B cell (primary cell): Measurements from ENCODE around the gene KIAA0753. TPM values are rescaled to one million over a fixed set of nuclear protein-coding genes. Genes with fewer than 3 reads are reported as not detected.

Experiments used
- ATAC-seq: fragments of 200-7000 bp; cut with Tn5 transposase; one replicate; pipeline ENCODE4 v1.10.0; 2021; ENCODE audit warnings: low read depth, mild to moderate bottlenecking, moderate number of reproducible peaks, moderate library complexity
- CTCF ChIA-PET: fragments of 350-600 bp; sonication (Branson Sonifier 250); formaldehyde crosslinking; loops from one replicate; lab custom pipeline; 2021; ENCODE audit warnings: antibody characterized with exemption, inconsistent platforms; lab: Charles Lee
- POLR2A ChIA-PET: fragments of 350-600 bp; sonication (Branson Sonifier 250); formaldehyde crosslinking; loops from one replicate; lab custom pipeline; 2021; ENCODE audit warnings: antibody characterized with exemption; lab: Charles Lee
- DNase-seq: peaks from one replicate; pipeline ENCODE4 v3.0.0; 2013
- H2AFZ ChIP-seq: 2 replicates; pipeline ENCODE4 v1.6.1; 2012; ENCODE audit warnings: mild to moderate bottlenecking, low read depth, low read length; ENCODE audit not compliant: insufficient read depth, poor library complexity, severe bottlenecking
- H3K27ac ChIP-seq, 2 donors: 1 replicate in 1 of 2; 2 replicates in 1 of 2; pipeline ENCODE4 v1.5.1; 2012 to 2013; ENCODE audit warnings: low read length in 2 of 2, mild to moderate bottlenecking in 2 of 2, moderate library complexity in 1 of 2
- H3K27me3 ChIP-seq, 4 experiments: fragments of 200-600 bp in 1 of 4; sonication (generic) in 1 of 4; replicated peaks in 1 of 4; 1 replicate in 2 of 4; 2 replicates in 2 of 4; pipeline versions ENCODE4 v1.6.1 to v1.7.0; 2013 to 2016; ENCODE audit warnings: low read length in 3 of 4, mild to moderate bottlenecking in 2 of 4, mixed read lengths in 1 of 4, moderate library complexity in 1 of 4; ENCODE audit not compliant: insufficient read depth in 4 of 4, control insufficient read depth in 3 of 4; ENCODE audit errors: control extremely low read depth in 1 of 4
- H3K36me3 ChIP-seq, 2 experiments: replicated peaks in 1 of 2; 1 replicate in 1 of 2; 2 replicates in 1 of 2; pipeline versions ENCODE4 v1.6.1 to v1.7.1; 2013; ENCODE audit warnings: low read length in 1 of 2; ENCODE audit not compliant: insufficient read depth in 2 of 2, control insufficient read depth in 1 of 2; ENCODE audit errors: control extremely low read depth in 1 of 2, extremely low read depth in 1 of 2
- H3K4me1 ChIP-seq, 2 donors: fragments of 200-600 bp in 1 of 2; sonication (generic) in 1 of 2; 1 replicate in 1 of 2; 2 replicates in 1 of 2; pipeline versions ENCODE4 v1.5.1 to v1.6.1; 2013 to 2017; ENCODE audit warnings: low read length in 2 of 2; ENCODE audit not compliant: control insufficient read depth in 2 of 2, insufficient read depth in 2 of 2
- H3K4me2 ChIP-seq: replicated peaks from 2 replicates; pipeline ENCODE3; 2012; ENCODE audit warnings: mild to moderate bottlenecking, low read depth, low read length; ENCODE audit not compliant: poor library complexity, severe bottlenecking
- H3K4me3 ChIP-seq, 5 experiments: fragments of 200-600 bp in 1 of 5; sonication (generic) in 1 of 5; 1 replicate in 3 of 5; 2 replicates in 2 of 5; pipeline versions ENCODE4 v1.5.1 to v1.7.0; 2011 to 2016; ENCODE audit warnings: low read length in 4 of 5, mild to moderate bottlenecking in 4 of 5, low read depth in 2 of 5, control low read depth in 1 of 5, moderate library complexity in 1 of 5; ENCODE audit not compliant: insufficient read depth in 1 of 5; ENCODE audit errors: control extremely low read depth in 1 of 5, extremely low read depth in 1 of 5
- H3K79me2 ChIP-seq: fragments of 200-600 bp; sonication (generic); one replicate; pipeline ENCODE4 v1.6.0; 2016; ENCODE audit warnings: low read length; ENCODE audit not compliant: control insufficient read depth, insufficient read depth
- H3K9ac ChIP-seq: fragments of 200-600 bp; sonication (generic); 2 replicates; pipeline ENCODE4 v1.6.1; 2017; ENCODE audit warnings: mild to moderate bottlenecking, low read length, moderate library complexity
- H3K9me3 ChIP-seq, 3 donors: one replicate each; pipeline versions ENCODE4 v1.6.1 to v1.7.1; 2013; ENCODE audit warnings: low read length in 2 of 3; ENCODE audit not compliant: control insufficient read depth in 2 of 3, insufficient read depth in 1 of 3; ENCODE audit errors: control extremely low read depth in 1 of 3
- H4K20me1 ChIP-seq: 2 replicates; pipeline ENCODE4 v1.6.0; 2012; ENCODE audit warnings: mild to moderate bottlenecking, low read length; ENCODE audit not compliant: insufficient read depth, control insufficient read depth, poor library complexity, severe bottlenecking
- H3K27ac Mint-ChIP-seq: one replicate; pipeline ENCODE4 v1.8.0; 2021; ENCODE audit warnings: mixed read lengths
- H3K27me3 Mint-ChIP-seq: one replicate; pipeline ENCODE4 v1.8.0; 2021; ENCODE audit warnings: mixed read lengths
- H3K4me1 Mint-ChIP-seq: one replicate; pipeline ENCODE4 v1.8.0; 2021; ENCODE audit warnings: mixed read lengths
- H3K4me3 Mint-ChIP-seq: one replicate; pipeline ENCODE4 v1.8.0; 2021; ENCODE audit warnings: mixed read lengths
- H3K9me3 Mint-ChIP-seq: one replicate; pipeline ENCODE4 v1.8.0; 2022; ENCODE audit warnings: mixed read lengths; ENCODE audit not compliant: insufficient read depth
- CTCF ChIP-seq: fragments of 200-600 bp; IDR thresholded peaks from one replicate; pipeline ENCODE4 v1.8.0; 2022; ENCODE audit warnings: antibody characterized with exemption, mild to moderate bottlenecking
- EZH2 ChIP-seq: IDR thresholded peaks from 2 replicates; pipeline ENCODE4 v1.6.1; 2012; ENCODE audit warnings: borderline replicate concordance, low read depth, mild to moderate bottlenecking, moderate library complexity, low read length; ENCODE audit not compliant: insufficient read depth, poor library complexity, severe bottlenecking
- WGBS: methylation state at CpG from one replicate; pipeline ENCODE4 v1.1.5; 2013; ENCODE audit warnings: missing lambda C conversion rate; ENCODE audit not compliant: insufficient coverage; 5-methylcytosine and 5-hydroxymethylcytosine counted together
- intact Hi-C: fragments of 100-400 bp; cut with micrococcal nuclease; formaldehyde crosslinking; loops from one replicate; pipeline ENCODE4 v1.10.0; 2022
- polyA plus RNA-seq: library from polyadenylated mRNA; depleted of rRNA; stranded (reverse); fragments of >200 nt; gene quantifications from 2 replicates; pipeline ENCODE4 v1.2.3, GENCODE V29; 2012
- total RNA-seq, 2 donors: library from RNA; stranded (reverse); fragments of 120-200 nt in 1 of 2; gene quantifications; 1 replicate in 1 of 2; 2 replicates in 1 of 2; pipeline versions ENCODE4 v1.2.3 to v1.2.4, GENCODE V29; 2013 to 2022

Gene KIAA0753
- total and polyA plus RNA-seq, 2 donors (not counting 1 experiment from before 2014, with no cell fraction given), result 6.3 to 29.1 TPM

GRCh38 chr17:6643451-6644125 is 3.1 kb upstream of the KIAA0753 start:
- Histone ChIP-seq H3K9me3 (no peaks in the 10 kb centered on the region), H3K36me3 (peaks cover 1 to 47% of the 10 kb centered on the region in 2 experiments), H3K27ac (peak overlapping the region in 1 of 2 donors; percentile 12), H2AFZ (no peak overlapping the region), H3K4me1 (peaks cover 22 to 23% of the 10 kb centered on the region in 2 donors), H3K4me2 (no peak overlapping the region), H3K79me2 (peaks cover 68% of the 10 kb centered on the region), H3K27me3 (no peaks in the 10 kb centered on the region), H4K20me1 (peaks cover 18% of the 10 kb centered on the region), H3K4me3 (no peak overlapping the region), H3K9ac (no peak overlapping the region)
- Mint-ChIP-seq H3K9me3 (no peaks in the 10 kb centered on the region), H3K27ac (no peak overlapping the region), H3K27me3 (no peaks in the 10 kb centered on the region), H3K4me1 (peaks cover 49% of the 10 kb centered on the region), H3K4me3 (no peak overlapping the region)
- ATAC-seq, result no peak
- TF ChIP-seq EZH2, result no peak
- TF ChIP-seq CTCF, result no peak
- ChIA-PET CTCF (no interaction called here), POLR2A (interaction anchor here (0.6 kb wide), 1 partner anchor 200 kb away, joined by 7 read pairs; no protein-coding TSS in a partner anchor)
- WGBS, result 100% methylated on average over 3 of the region's 5 CpGs
- DNase-seq, result no peak
- intact Hi-C loops, result no loop called here

GRCh38 chr17:6642592-6642991 is 2.1 kb upstream of the KIAA0753 start:
- H3K4me1 Mint-ChIP-seq, result peaks cover 47% of the 10 kb centered on the region
- no peak overlapping the region for H2AFZ ChIP-seq
- POLR2A ChIA-PET, result no interaction called here
- TF ChIP-seq EZH2, result no peak
- no peak for TF ChIP-seq CTCF
- ATAC-seq (no peak), DNase-seq (no peak)
- intact Hi-C loops, result no loop called here
- H3K27me3 Mint-ChIP-seq, result no peaks in the 10 kb centered on the region
- peaks cover 1 to 37% of the 10 kb centered on the region in 2 experiments for H3K36me3 ChIP-seq
- CTCF ChIA-PET, result interaction anchor here (1.4 kb wide), 1 partner anchor 9 kb away, joined by 5 read pairs; the partner anchor contains the start of genes C17orf100 and MED31
- peak overlapping the region; percentile 67 for H3K4me3 Mint-ChIP-seq
- H3K27me3 ChIP-seq, result no peaks in the 10 kb centered on the region
- peak overlapping the region in 1 of 2 donors; percentile 34 for H3K27ac ChIP-seq
- H3K4me3 ChIP-seq, result no peak overlapping the region
- no peak overlapping the region for H3K4me2 ChIP-seq
- WGBS, result no CpG with 5 or more reads among the region's 2 CpGs
- H3K27ac Mint-ChIP-seq, result no peak overlapping the region
- H3K4me1 ChIP-seq, result peaks cover 22 to 30% of the 10 kb centered on the region in 2 donors
- H3K9me3 Mint-ChIP-seq, result no peaks in the 10 kb centered on the region
- peaks cover 65% of the 10 kb centered on the region for H3K79me2 ChIP-seq
- no peaks in the 10 kb centered on the region for H3K9me3 ChIP-seq
- H3K9ac ChIP-seq, result no peak overlapping the region
- H4K20me1 ChIP-seq, result peaks cover 12% of the 10 kb centered on the region
